WTC11 (cell line): Measurements from ENCODE around the gene TMEM38B. TPM values are rescaled to one million over a fixed set of nuclear protein-coding genes. Genes with fewer than 3 reads are reported as not detected.
"Not testable (repeated sequence)": the region's sequence is repeated elsewhere in the genome, so short reads cannot be mapped to it uniquely, and the experiment has no call there.

Source experiments
- ATAC-seq: fragments of 200-7000 bp; cut with Tn5 transposase; 2 replicates; pipeline ENCODE4 v1.10.0; 2021; ENCODE audit warnings: mild to moderate bottlenecking, moderate library complexity
- CTCF ChIA-PET: fragments of 300-600 bp; sonication (Branson Sonifier 250); formaldehyde crosslinking; loops from one replicate; lab custom pipeline; 2021; ENCODE audit warnings: antibody characterized with exemption; lab: Charles Lee
- POLR2A ChIA-PET: fragments of 350-600 bp; sonication (Branson Sonifier 250); formaldehyde crosslinking; loops from one replicate; lab custom pipeline; 2021; ENCODE audit warnings: antibody characterized with exemption; lab: Charles Lee
- DNase-seq: peaks from one replicate; pipeline ENCODE4 v3.0.0; 2021; ENCODE audit warnings: low spot score
- H3K27ac Mint-ChIP-seq: 2 replicates; pipeline ENCODE4 v1.8.0; 2021; ENCODE audit warnings: mixed read lengths
- H3K27me3 Mint-ChIP-seq: 2 replicates; pipeline ENCODE4 v1.8.0; 2021; ENCODE audit warnings: low read depth, mild to moderate bottlenecking, moderate library complexity, mixed read lengths
- H3K36me3 Mint-ChIP-seq: 2 replicates; pipeline ENCODE4 v1.8.0; 2021; ENCODE audit warnings: mixed read lengths
- H3K4me1 Mint-ChIP-seq: 2 replicates; pipeline ENCODE4 v1.8.0; 2022; ENCODE audit warnings: mixed read lengths
- H3K4me3 Mint-ChIP-seq: 2 replicates; pipeline ENCODE4 v1.8.0; 2021; ENCODE audit warnings: mild to moderate bottlenecking, moderate library complexity, mixed read lengths
- H3K9me3 Mint-ChIP-seq: 2 replicates; pipeline ENCODE4 v1.8.0; 2021; ENCODE audit warnings: mixed read lengths
- CREB1 ChIP-seq: sonication (generic); formaldehyde crosslinking; IDR thresholded peaks from 2 replicates; pipeline ENCODE4 v1.8.0; 2023; ENCODE audit warnings: mild to moderate bottlenecking, missing genetic modification reagents
- ETV6 ChIP-seq: sonication (generic); formaldehyde crosslinking; IDR thresholded peaks from 2 replicates; pipeline ENCODE4 v1.8.1; 2022; ENCODE audit warnings: mild to moderate bottlenecking, missing genetic modification reagents
- FOXP1 ChIP-seq: sonication (generic); formaldehyde crosslinking; IDR thresholded peaks from 2 replicates; pipeline ENCODE4 v1.8.0; 2022; ENCODE audit warnings: missing genetic modification reagents, mild to moderate bottlenecking, moderate library complexity, borderline replicate concordance
- GABPB1 ChIP-seq: sonication (generic); formaldehyde crosslinking; IDR thresholded peaks from 2 replicates; pipeline ENCODE4 v1.8.1; 2023; ENCODE audit warnings: mild to moderate bottlenecking, missing genetic modification reagents
- KAT7 ChIP-seq: sonication (generic); formaldehyde crosslinking; IDR thresholded peaks from 2 replicates; pipeline ENCODE4 v1.8.1; 2023; ENCODE audit warnings: missing genetic modification reagents, mild to moderate bottlenecking, borderline replicate concordance
- NR2C2 ChIP-seq: sonication (generic); formaldehyde crosslinking; IDR thresholded peaks from 2 replicates; pipeline ENCODE4 v1.8.0; 2022; ENCODE audit warnings: mild to moderate bottlenecking, missing genetic modification reagents
- NR3C1 ChIP-seq: sonication (generic); formaldehyde crosslinking; conservative IDR thresholded peaks from 2 replicates; pipeline ENCODE4 v1.8.1; 2023; ENCODE audit warnings: low read depth, mild to moderate bottlenecking, missing genetic modification reagents
- OVOL2 ChIP-seq: fragments of 250-450 bp; sonication (Bioruptor Pico); IDR thresholded peaks from 2 replicates; pipeline ENCODE4 v1.9.0; 2021; ENCODE audit warnings: mild to moderate bottlenecking, borderline replicate concordance
- RELA ChIP-seq: sonication (generic); formaldehyde crosslinking; IDR thresholded peaks from 2 replicates; pipeline ENCODE4 v1.8.1; 2022; ENCODE audit warnings: missing genetic modification reagents, mild to moderate bottlenecking, borderline replicate concordance
- RORB ChIP-seq: fragments of 250-450 bp; sonication (Bioruptor Pico); IDR thresholded peaks from 2 replicates; pipeline ENCODE4 v1.9.0; 2021; ENCODE audit warnings: mild to moderate bottlenecking
- TEAD4 ChIP-seq: sonication (generic); formaldehyde crosslinking; IDR thresholded peaks from 2 replicates; pipeline ENCODE4 v1.8.0; 2022; ENCODE audit warnings: mild to moderate bottlenecking, missing genetic modification reagents
- TP53 ChIP-seq: sonication (generic); formaldehyde crosslinking; IDR thresholded peaks from 2 replicates; pipeline ENCODE4 v1.8.1; 2023; ENCODE audit warnings: mild to moderate bottlenecking, missing genetic modification reagents
- ZBTB21 ChIP-seq: sonication (generic); formaldehyde crosslinking; IDR thresholded peaks from 2 replicates; pipeline ENCODE4 v1.8.1; 2023; ENCODE audit warnings: mild to moderate bottlenecking, missing genetic modification reagents, borderline replicate concordance
- ZNF232 ChIP-seq: sonication (generic); formaldehyde crosslinking; IDR thresholded peaks from 2 replicates; pipeline ENCODE4 v1.8.0; 2022; ENCODE audit warnings: mild to moderate bottlenecking, missing genetic modification reagents
- total RNA-seq: library from RNA; stranded (reverse); gene quantifications from 3 replicates; pipeline ENCODE4 v1.2.3, GENCODE V29; 2021
- TF ChIP-seq, protein P1 (sequence below): sonication (generic); formaldehyde crosslinking; IDR thresholded peaks from 2 replicates; pipeline ENCODE4 v1.8.0; 2023; ENCODE audit warnings: mild to moderate bottlenecking, missing genetic modification reagents
- TF ChIP-seq, protein P2 (sequence below): fragments of 250-450 bp; sonication (Bioruptor Pico); IDR thresholded peaks from 2 replicates; pipeline ENCODE4 v1.9.0; 2021; ENCODE audit warnings: mild to moderate bottlenecking
- TF ChIP-seq, protein P3 (sequence below): sonication (generic); formaldehyde crosslinking; IDR thresholded peaks from 2 replicates; pipeline ENCODE4 v1.8.1; 2022; ENCODE audit warnings: low read depth, missing genetic modification reagents, borderline replicate concordance
- TF ChIP-seq, protein P4 (sequence below): sonication (generic); formaldehyde crosslinking; IDR thresholded peaks from 2 replicates; pipeline ENCODE4 v1.8.1; 2023; ENCODE audit warnings: mild to moderate bottlenecking, missing genetic modification reagents
- TF ChIP-seq, protein P5 (sequence below): sonication (generic); formaldehyde crosslinking; IDR thresholded peaks from 2 replicates; pipeline ENCODE4 v1.8.1; 2022; ENCODE audit warnings: low read depth, mild to moderate bottlenecking, moderate library complexity, missing genetic modification reagents, borderline replicate concordance

The TMEM38B gene
- total RNA-seq, 1 experiment from 2014 or later, result 15.7 TPM

DNA sequence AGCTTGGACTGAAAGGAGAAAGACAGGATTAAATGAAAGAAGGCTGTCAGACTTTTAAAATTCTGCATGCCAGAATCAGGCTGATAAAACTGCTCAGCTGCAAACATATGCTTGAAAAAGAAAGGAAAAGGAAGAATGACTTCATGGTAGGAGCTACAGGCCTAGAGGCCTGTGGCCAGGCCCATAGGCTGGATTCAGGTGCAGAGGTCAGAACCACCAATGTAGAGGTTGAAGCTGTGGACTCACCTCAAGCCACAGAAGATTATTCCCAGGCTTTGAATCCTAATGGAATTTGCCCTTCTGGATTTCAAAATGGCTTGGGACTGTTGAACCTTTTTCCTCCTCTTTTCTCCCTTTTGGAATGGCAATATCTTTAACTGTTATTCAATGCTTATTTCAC lies 47.7 kb downstream of the TMEM38B start (continued):
- TF ChIP-seq, protein P1, sequence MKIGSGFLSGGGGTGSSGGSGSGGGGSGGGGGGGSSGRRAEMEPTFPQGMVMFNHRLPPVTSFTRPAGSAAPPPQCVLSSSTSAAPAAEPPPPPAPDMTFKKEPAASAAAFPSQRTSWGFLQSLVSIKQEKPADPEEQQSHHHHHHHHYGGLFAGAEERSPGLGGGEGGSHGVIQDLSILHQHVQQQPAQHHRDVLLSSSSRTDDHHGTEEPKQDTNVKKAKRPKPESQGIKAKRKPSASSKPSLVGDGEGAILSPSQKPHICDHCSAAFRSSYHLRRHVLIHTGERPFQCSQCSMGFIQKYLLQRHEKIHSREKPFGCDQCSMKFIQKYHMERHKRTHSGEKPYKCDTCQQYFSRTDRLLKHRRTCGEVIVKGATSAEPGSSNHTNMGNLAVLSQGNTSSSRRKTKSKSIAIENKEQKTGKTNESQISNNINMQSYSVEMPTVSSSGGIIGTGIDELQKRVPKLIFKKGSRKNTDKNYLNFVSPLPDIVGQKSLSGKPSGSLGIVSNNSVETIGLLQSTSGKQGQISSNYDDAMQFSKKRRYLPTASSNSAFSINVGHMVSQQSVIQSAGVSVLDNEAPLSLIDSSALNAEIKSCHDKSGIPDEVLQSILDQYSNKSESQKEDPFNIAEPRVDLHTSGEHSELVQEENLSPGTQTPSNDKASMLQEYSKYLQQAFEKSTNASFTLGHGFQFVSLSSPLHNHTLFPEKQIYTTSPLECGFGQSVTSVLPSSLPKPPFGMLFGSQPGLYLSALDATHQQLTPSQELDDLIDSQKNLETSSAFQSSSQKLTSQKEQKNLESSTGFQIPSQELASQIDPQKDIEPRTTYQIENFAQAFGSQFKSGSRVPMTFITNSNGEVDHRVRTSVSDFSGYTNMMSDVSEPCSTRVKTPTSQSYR (CRISPR knock-in tag), result no peak
- TF ChIP-seq, protein P2, sequence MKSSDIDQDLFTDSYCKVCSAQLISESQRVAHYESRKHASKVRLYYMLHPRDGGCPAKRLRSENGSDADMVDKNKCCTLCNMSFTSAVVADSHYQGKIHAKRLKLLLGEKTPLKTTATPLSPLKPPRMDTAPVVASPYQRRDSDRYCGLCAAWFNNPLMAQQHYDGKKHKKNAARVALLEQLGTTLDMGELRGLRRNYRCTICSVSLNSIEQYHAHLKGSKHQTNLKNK, result no peak
- no peak for TF ChIP-seq FOXP1
- TF ChIP-seq ZBTB21 (CRISPR knock-in tag), result no peak
- TF ChIP-seq RELA (CRISPR knock-in tag), result no peak
- TF ChIP-seq OVOL2 (CRISPR knock-in tag), result no peak
- TF ChIP-seq NR2C2 (CRISPR knock-in tag), result no peak
- TF ChIP-seq GABPB1 (CRISPR knock-in tag), result no peak
- TF ChIP-seq, all 79 proteins: peak for 0

DNA sequence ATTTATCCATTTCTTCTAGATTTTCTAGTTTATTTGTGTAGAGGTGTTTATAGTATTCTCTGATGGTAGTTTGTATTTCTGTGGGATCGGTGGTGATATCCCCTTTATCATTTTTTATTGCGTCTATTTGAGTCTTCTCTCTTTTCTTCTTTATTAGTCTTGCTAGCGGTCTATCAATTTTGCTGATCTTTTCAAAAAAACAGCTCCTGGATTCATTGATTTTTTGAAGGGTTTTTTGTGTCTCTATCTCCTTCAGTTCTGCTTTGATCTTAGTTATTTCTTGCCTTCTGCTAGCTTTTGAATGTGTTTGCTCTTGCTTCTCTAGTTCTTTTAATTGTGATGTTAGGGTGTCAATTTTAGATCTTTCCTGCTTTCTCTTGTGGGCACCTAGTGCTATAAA lies 53.0 kb downstream of the TMEM38B start:
- H3K27ac Mint-ChIP-seq, POLR2A ChIA-PET, H3K27me3 Mint-ChIP-seq, DNase-seq, CTCF ChIA-PET, ATAC-seq, H3K4me1 Mint-ChIP-seq, H3K4me3 Mint-ChIP-seq: not testable (repeated sequence)
- H3K9me3 Mint-ChIP-seq, result peaks cover 29% of the 10 kb centered on the region
- peaks cover 33% of the 10 kb centered on the region for H3K36me3 Mint-ChIP-seq

DNA sequence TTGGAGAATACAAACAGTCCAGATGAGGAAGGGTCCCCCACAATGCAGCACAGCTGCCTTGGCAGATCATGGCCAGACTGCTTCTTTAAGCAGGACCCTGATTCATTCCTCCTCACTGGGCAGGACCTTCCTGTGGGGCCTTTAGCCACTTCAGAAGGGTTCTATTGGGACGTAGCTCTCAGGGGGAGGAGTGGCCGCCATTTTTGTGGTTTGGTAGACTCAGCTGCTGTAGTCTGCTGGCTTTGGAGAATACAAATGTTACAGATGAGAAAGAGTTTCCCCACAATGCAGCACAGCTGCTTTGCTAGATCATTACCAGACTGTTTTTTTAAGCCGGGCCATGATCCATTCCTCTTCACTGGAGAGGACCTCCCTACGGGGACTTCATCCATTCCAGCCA lies 57.4 kb downstream of the TMEM38B start:
- ChIA-PET POLR2A (no interaction called here), CTCF (no interaction called here)
- H3K27me3 Mint-ChIP-seq, result no peaks in the 10 kb centered on the region

More for the DNA sequence above, 57.4 kb downstream of the TMEM38B start:
- H3K4me3 Mint-ChIP-seq, result no peak overlapping the region
- peaks cover 60% of the 10 kb centered on the region for H3K9me3 Mint-ChIP-seq
- no peaks in the 10 kb centered on the region for H3K4me1 Mint-ChIP-seq
- TF ChIP-seq CREB1, result no peak
- TF ChIP-seq NR3C1 (CRISPR knock-in tag), result no peak
- no peak for TF ChIP-seq ZNF232 (CRISPR knock-in tag)
- TF ChIP-seq, protein P3, sequence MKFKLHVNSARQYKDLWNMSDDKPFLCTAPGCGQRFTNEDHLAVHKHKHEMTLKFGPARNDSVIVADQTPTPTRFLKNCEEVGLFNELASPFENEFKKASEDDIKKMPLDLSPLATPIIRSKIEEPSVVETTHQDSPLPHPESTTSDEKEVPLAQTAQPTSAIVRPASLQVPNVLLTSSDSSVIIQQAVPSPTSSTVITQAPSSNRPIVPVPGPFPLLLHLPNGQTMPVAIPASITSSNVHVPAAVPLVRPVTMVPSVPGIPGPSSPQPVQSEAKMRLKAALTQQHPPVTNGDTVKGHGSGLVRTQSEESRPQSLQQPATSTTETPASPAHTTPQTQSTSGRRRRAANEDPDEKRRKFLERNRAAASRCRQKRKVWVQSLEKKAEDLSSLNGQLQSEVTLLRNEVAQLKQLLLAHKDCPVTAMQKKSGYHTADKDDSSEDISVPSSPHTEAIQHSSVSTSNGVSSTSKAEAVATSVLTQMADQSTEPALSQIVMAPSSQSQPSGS, result no peak
- TF ChIP-seq, protein P4, sequence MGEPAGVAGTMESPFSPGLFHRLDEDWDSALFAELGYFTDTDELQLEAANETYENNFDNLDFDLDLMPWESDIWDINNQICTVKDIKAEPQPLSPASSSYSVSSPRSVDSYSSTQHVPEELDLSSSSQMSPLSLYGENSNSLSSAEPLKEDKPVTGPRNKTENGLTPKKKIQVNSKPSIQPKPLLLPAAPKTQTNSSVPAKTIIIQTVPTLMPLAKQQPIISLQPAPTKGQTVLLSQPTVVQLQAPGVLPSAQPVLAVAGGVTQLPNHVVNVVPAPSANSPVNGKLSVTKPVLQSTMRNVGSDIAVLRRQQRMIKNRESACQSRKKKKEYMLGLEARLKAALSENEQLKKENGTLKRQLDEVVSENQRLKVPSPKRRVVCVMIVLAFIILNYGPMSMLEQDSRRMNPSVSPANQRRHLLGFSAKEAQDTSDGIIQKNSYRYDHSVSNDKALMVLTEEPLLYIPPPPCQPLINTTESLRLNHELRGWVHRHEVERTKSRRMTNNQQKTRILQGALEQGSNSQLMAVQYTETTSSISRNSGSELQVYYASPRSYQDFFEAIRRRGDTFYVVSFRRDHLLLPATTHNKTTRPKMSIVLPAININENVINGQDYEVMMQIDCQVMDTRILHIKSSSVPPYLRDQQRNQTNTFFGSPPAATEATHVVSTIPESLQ, result no peak
- no peak for TF ChIP-seq TP53 (CRISPR knock-in tag)
- TF ChIP-seq KAT7, result no peak
- TF ChIP-seq RELA (CRISPR knock-in tag), result no peak
- TF ChIP-seq ETV6, result no peak
- no peak for TF ChIP-seq TEAD4 (CRISPR knock-in tag)
- TF ChIP-seq, protein P5, sequence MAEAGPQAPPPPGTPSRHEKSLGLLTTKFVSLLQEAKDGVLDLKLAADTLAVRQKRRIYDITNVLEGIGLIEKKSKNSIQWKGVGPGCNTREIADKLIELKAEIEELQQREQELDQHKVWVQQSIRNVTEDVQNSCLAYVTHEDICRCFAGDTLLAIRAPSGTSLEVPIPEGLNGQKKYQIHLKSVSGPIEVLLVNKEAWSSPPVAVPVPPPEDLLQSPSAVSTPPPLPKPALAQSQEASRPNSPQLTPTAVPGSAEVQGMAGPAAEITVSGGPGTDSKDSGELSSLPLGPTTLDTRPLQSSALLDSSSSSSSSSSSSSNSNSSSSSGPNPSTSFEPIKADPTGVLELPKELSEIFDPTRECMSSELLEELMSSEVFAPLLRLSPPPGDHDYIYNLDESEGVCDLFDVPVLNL (CRISPR knock-in tag), result no peak
- no peak for TF ChIP-seq RORB (CRISPR knock-in tag)
- no peak overlapping the region for H3K27ac Mint-ChIP-seq
- peaks cover 52% of the 10 kb centered on the region for H3K36me3 Mint-ChIP-seq
- ATAC-seq (no peak), DNase-seq (no peak)
